ENCODE data around the gene MCF2L2. TPM values are rescaled to one million over a fixed set of nuclear protein-coding genes. Genes with fewer than 3 reads are reported as not detected.
"Not testable (repeated sequence)": the region's sequence is repeated elsewhere in the genome, so short reads cannot be mapped to it uniquely, and the experiment has no call there.

MCF2L2 gene
- total RNA-seq, 1 donor from 2014 or later: 2.1 TPM

- Mint-ChIP-seq H3K27ac (ENCODE audit: unreplicated experiment) (no peak overlapping the region), H3K4me3 (no peak overlapping the region), H3K4me1 (peaks cover 4% of the 10 kb centered on the region), H3K9me3 (no peaks in the 10 kb centered on the region), H3K36me3 (ENCODE audit: low read depth) (no peaks in the 10 kb centered on the region), H3K27me3 (ENCODE audit: low read depth) (peaks cover 6% of the 10 kb centered on the region)
- DNase-seq (ENCODE audit: low read depth, low spot score): no peak
- TF ChIP-seq CTCF (conservative IDR thresholded peaks at IDR 0.05): no peak
Measured at GRCh38 chr3:183472155-183472554, 43.7 kb upstream of the MCF2L2 start.

- no peak overlapping the region for H3K27ac Mint-ChIP-seq (ENCODE audit: unreplicated experiment)
- H3K36me3 Mint-ChIP-seq (ENCODE audit: low read depth): no peaks in the 10 kb centered on the region
- H3K4me3 Mint-ChIP-seq: no peak overlapping the region
Measured at GRCh38 chr3:183468424-183468823, 40.0 kb upstream of the MCF2L2 start.

GRCh38 chr3:183466575-183466974 is 38.2 kb upstream of the MCF2L2 start:
- Mint-ChIP-seq H3K27me3 (ENCODE audit: low read depth) (peaks cover 11% of the 10 kb centered on the region), H3K36me3 (ENCODE audit: low read depth) (no peaks in the 10 kb centered on the region), H3K4me3 (no peak overlapping the region), H3K4me1 (peaks cover 4% of the 10 kb centered on the region), H3K27ac (ENCODE audit: unreplicated experiment) (no peak overlapping the region), H3K9me3 (no peaks in the 10 kb centered on the region)
- no peak for TF ChIP-seq CTCF (conservative IDR thresholded peaks at IDR 0.05)
- DNase-seq (ENCODE audit: low read depth, low spot score): no peak

More at GRCh38 chr3:183468424-183468823, 40.0 kb upstream of the MCF2L2 start:
- Mint-ChIP-seq H3K27me3 (ENCODE audit: low read depth) (peaks cover 11% of the 10 kb centered on the region), H3K4me1 (peaks cover 4% of the 10 kb centered on the region), H3K9me3 (no peaks in the 10 kb centered on the region)
- TF ChIP-seq CTCF (conservative IDR thresholded peaks at IDR 0.05): no peak
- DNase-seq (ENCODE audit: low read depth, low spot score): no peak

- peaks cover 11% of the 10 kb centered on the region for H3K27me3 Mint-ChIP-seq (ENCODE audit: low read depth)
- not testable (repeated sequence) for H3K36me3 Mint-ChIP-seq (ENCODE audit: low read depth); H3K9me3 Mint-ChIP-seq; H3K4me3 Mint-ChIP-seq; DNase-seq (ENCODE audit: low read depth, low spot score); H3K27ac Mint-ChIP-seq (ENCODE audit: unreplicated experiment); H3K4me1 Mint-ChIP-seq
Measured at GRCh38 chr3:183465710-183466109, 37.3 kb upstream of the MCF2L2 start.

- peaks cover 4% of the 10 kb centered on the region for H3K36me3 Mint-ChIP-seq (ENCODE audit: low read depth)
- peaks cover 17% of the 10 kb centered on the region for H3K4me1 Mint-ChIP-seq
- DNase-seq (ENCODE audit: low read depth, low spot score): no peak
Measured at GRCh38 chr3:183464480-183464879, 36.1 kb upstream of the MCF2L2 start.

More at GRCh38 chr3:183464480-183464879, 36.1 kb upstream of the MCF2L2 start:
- peaks cover 11% of the 10 kb centered on the region for H3K27me3 Mint-ChIP-seq (ENCODE audit: low read depth)
- no peak overlapping the region for H3K27ac Mint-ChIP-seq (ENCODE audit: unreplicated experiment)
- TF ChIP-seq CTCF (conservative IDR thresholded peaks at IDR 0.05): no peak
- H3K4me3 Mint-ChIP-seq: no peak overlapping the region
- H3K9me3 Mint-ChIP-seq: no peaks in the 10 kb centered on the region
